ENCODE measurements around the gene HCFC1R1.

The HCFC1R1 gene

GRCh38 chr16:2985893-2986355 lies 37.8 kb downstream of the HCFC1R1 start:
- H3K9me3 ChIP-seq (ENCODE audit: low read length): no peaks in the 10 kb centered on the region
- H3K4me1 ChIP-seq (ENCODE audit: insufficient read depth, low read length, severe bottlenecking): peaks cover 20% of the 10 kb centered on the region
- no peaks in the 10 kb centered on the region for H4K20me1 ChIP-seq (ENCODE audit: insufficient read depth, low read length)
- H3K9me2 ChIP-seq (ENCODE audit: low read depth, low read length): no peaks in the 10 kb centered on the region
- no peak overlapping the region for H2AFZ ChIP-seq (ENCODE audit: low read length)
- H3K4me3 ChIP-seq (ENCODE audit: low read depth, low read length, poor library complexity, severe bottlenecking): no peak overlapping the region
- H3K4me2 ChIP-seq (ENCODE audit: low read length): no peak overlapping the region
- no peak for TF ChIP-seq EZH2 (IDR thresholded peaks at IDR 0.05; ENCODE audit: borderline replicate concordance, low read length)
- no peak for TF ChIP-seq CTCF (IDR thresholded peaks at IDR 0.05; ENCODE audit: low read length)
- H3K36me3 ChIP-seq (ENCODE audit: insufficient read depth, low read length): no peaks in the 10 kb centered on the region
- H3K27ac ChIP-seq (ENCODE audit: low read depth, low read length, poor library complexity, severe bottlenecking): no peak overlapping the region
- no peaks in the 10 kb centered on the region for H3F3A ChIP-seq (ENCODE audit: insufficient read depth, low read length)
- peaks cover 3% of the 10 kb centered on the region; the same call in 1 of the 2 replicates for H3K27me3 ChIP-seq (ENCODE audit: insufficient read depth, low read length)
- no peak overlapping the region for H3K9ac ChIP-seq (ENCODE audit: low read length)
- no peaks in the 10 kb centered on the region for H3K79me2 ChIP-seq (ENCODE audit: insufficient read depth, low read length)

- H3K4me1 ChIP-seq (ENCODE audit: insufficient read depth, low read length, severe bottlenecking): peaks cover 23% of the 10 kb centered on the region
- H3K9me2 ChIP-seq (ENCODE audit: low read depth, low read length): no peaks in the 10 kb centered on the region
- H3K27ac ChIP-seq (ENCODE audit: low read depth, low read length, poor library complexity, severe bottlenecking): no peak overlapping the region
- H2AFZ ChIP-seq (ENCODE audit: low read length): no peak overlapping the region
- no peak overlapping the region for H3K9ac ChIP-seq (ENCODE audit: low read length)
- H4K20me1 ChIP-seq (ENCODE audit: insufficient read depth, low read length): no peaks in the 10 kb centered on the region
- H3K27me3 ChIP-seq (ENCODE audit: insufficient read depth, low read length): peaks cover 3% of the 10 kb centered on the region; the same call in 1 of the 2 replicates
- no peak overlapping the region for H3K4me2 ChIP-seq (ENCODE audit: low read length)
- no peak for TF ChIP-seq CTCF (IDR thresholded peaks at IDR 0.05; ENCODE audit: low read length)
- no peak for TF ChIP-seq EZH2 (IDR thresholded peaks at IDR 0.05; ENCODE audit: borderline replicate concordance, low read length)
- no peaks in the 10 kb centered on the region for H3F3A ChIP-seq (ENCODE audit: insufficient read depth, low read length)
- no peaks in the 10 kb centered on the region for H3K9me3 ChIP-seq (ENCODE audit: low read length)
- H3K4me3 ChIP-seq (ENCODE audit: low read depth, low read length, poor library complexity, severe bottlenecking): no peak overlapping the region
- H3K79me2 ChIP-seq (ENCODE audit: insufficient read depth, low read length): no peaks in the 10 kb centered on the region
- H3K36me3 ChIP-seq (ENCODE audit: insufficient read depth, low read length): no peaks in the 10 kb centered on the region
These were observed 38.3 kb downstream of the HCFC1R1 start for GRCh38 chr16:2985462-2985861.

- H2AFZ ChIP-seq (ENCODE audit: low read length): no peak overlapping the region
- no peak overlapping the region for H3K27ac ChIP-seq (ENCODE audit: low read depth, low read length, poor library complexity, severe bottlenecking)
- H3K4me2 ChIP-seq (ENCODE audit: low read length): peak overlapping the region; percentile 56
- no peaks in the 10 kb centered on the region for H3F3A ChIP-seq (ENCODE audit: insufficient read depth, low read length)
- H3K4me1 ChIP-seq (ENCODE audit: insufficient read depth, low read length, severe bottlenecking): peaks cover 33% of the 10 kb centered on the region
- H3K27me3 ChIP-seq (ENCODE audit: insufficient read depth, low read length): peaks cover 3% of the 10 kb centered on the region; the same call in 1 of the 2 replicates
- peak overlapping the region; percentile 26 for H3K4me3 ChIP-seq (ENCODE audit: low read depth, low read length, poor library complexity, severe bottlenecking)
- H3K9me3 ChIP-seq (ENCODE audit: low read length): no peaks in the 10 kb centered on the region
- no peaks in the 10 kb centered on the region for H3K9me2 ChIP-seq (ENCODE audit: low read depth, low read length)
- 0 out of 2 replicates have a peak, but pooled peaks cover 3% of the 10 kb centered on the region for H3K79me2 ChIP-seq (ENCODE audit: insufficient read depth, low read length)
- TF ChIP-seq EZH2 (IDR thresholded peaks at IDR 0.05; ENCODE audit: borderline replicate concordance, low read length): no peak
- peak; percentile 92 for TF ChIP-seq CTCF (IDR thresholded peaks at IDR 0.05; ENCODE audit: low read length)
- no peaks in the 10 kb centered on the region for H3K36me3 ChIP-seq (ENCODE audit: insufficient read depth, low read length)
- H3K9ac ChIP-seq (ENCODE audit: low read length): no peak overlapping the region; the same call in 1 of the 2 replicates
- no peaks in the 10 kb centered on the region for H4K20me1 ChIP-seq (ENCODE audit: insufficient read depth, low read length)
These were observed 40.0 kb downstream of the HCFC1R1 start for GRCh38 chr16:2983706-2984136.

All from OCI-LY1 (cell line).